Prostate gland (tissue), 2 donors: ENCODE results near the gene LSM12. TPM values are rescaled to one million over a fixed set of nuclear protein-coding genes. Genes with fewer than 3 reads are reported as not detected.
"Not testable (repeated sequence)": the region's sequence is repeated elsewhere in the genome, so short reads cannot be mapped to it uniquely, and the experiment has no call there.

ENCODE experiments used
- DNase-seq: peaks from one replicate; pipeline ENCODE4 v3.0.0-alpha.2; 2019; ENCODE audit warnings: low spot score
- H3K27ac ChIP-seq, 2 donors: fragments of 200-600 bp; sonication (generic); 2 replicates each; pipeline ENCODE4 v1.5.1; 2017 to 2019
- H3K27me3 ChIP-seq: fragments of 200-600 bp; sonication (generic); replicated peaks from 2 replicates; pipeline ENCODE4 v1.5.1; 2019; ENCODE audit not compliant: insufficient read depth
- H3K36me3 ChIP-seq, 2 donors: fragments of 200-600 bp; sonication (generic); 1 replicate in 1 of 2; 2 replicates in 1 of 2; pipeline versions ENCODE4 v1.5.1 to v1.8.1; 2017 to 2019
- H3K4me1 ChIP-seq: fragments of 200-600 bp; sonication (generic); replicated peaks from 2 replicates; pipeline ENCODE4 v1.5.1; 2019
- H3K4me3 ChIP-seq, 2 donors: fragments of 200-600 bp; sonication (generic); 2 replicates each; pipeline ENCODE4 v1.5.1; 2017 to 2019
- H3K9me3 ChIP-seq: fragments of 200-600 bp; sonication (generic); 2 replicates; pipeline ENCODE4 v1.5.1; 2017
- POLR2A ChIP-seq: fragments of 450-650 bp; IDR thresholded peaks from one replicate; pipeline ENCODE4 v1.6.1; 2016; ENCODE audit warnings: antibody characterized with exemption, mild to moderate bottlenecking
- POLR2AphosphoS5 ChIP-seq: sonication (generic); formaldehyde crosslinking; IDR thresholded peaks from one replicate; pipeline ENCODE4 v1.6.1; 2017; ENCODE audit warnings: antibody characterized with exemption
- WGBS: methylation state at CpG from one replicate; pipeline ENCODE4 v1.1.5; 2018; 5-methylcytosine and 5-hydroxymethylcytosine counted together
- intact Hi-C: fragments of 100-400 bp; cut with DNase I; formaldehyde crosslinking; loops from one replicate; pipeline ENCODE4 v1.14.2; 2022
- total RNA-seq, 2 donors: library from RNA; depleted of rRNA; stranded (reverse); fragments of >200 nt; gene quantifications; one replicate each; pipeline ENCODE4 v1.1.0, GENCODE V29; 2016
- TF ChIP-seq, protein P1 (sequence below), 4 experiments: fragments of 200-600 bp in 2 of 4; fragments of 450-650 bp in 2 of 4; sonication (generic) in 2 of 4; IDR thresholded peaks; 1 replicate in 3 of 4; 2 replicates in 1 of 4; pipeline ENCODE4 v1.5.1; 2016 to 2019; ENCODE audit warnings: antibody characterized with exemption in 4 of 4, mild to moderate bottlenecking in 2 of 4, moderate library complexity in 2 of 4

LSM12 gene
- total RNA-seq, 2 donors from 2014 or later: 30.0 to 45.2 TPM

DNA sequence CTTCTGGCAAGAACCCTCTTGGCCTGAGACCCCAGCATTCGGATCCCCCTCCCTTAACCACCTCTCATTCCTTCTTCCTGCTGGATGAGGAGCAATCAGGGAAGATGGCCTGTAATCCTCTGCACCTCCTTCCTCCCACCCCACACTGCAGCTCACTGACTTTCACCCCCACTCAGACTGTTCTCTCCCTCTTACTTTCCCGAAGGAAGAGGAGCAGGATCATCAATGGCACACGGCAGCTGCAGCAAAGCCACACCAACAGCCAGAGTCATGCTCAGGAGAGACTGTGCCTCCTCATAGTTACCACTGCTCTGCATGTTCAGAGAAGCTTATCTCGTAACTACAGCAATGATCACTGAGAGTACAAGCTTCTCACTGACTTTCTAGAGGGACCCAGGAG is 41.6 kb downstream of the LSM12 start:
- Histone ChIP-seq H3K27ac (no peak overlapping the region), H3K36me3 (no peaks in the 10 kb centered on the region), H3K27me3 (no peaks in the 10 kb centered on the region), H3K4me1 (no peaks in the 10 kb centered on the region), H3K9me3 (no peaks in the 10 kb centered on the region), H3K4me3 (no peak overlapping the region)
- TF ChIP-seq POLR2AphosphoS5: no peak
- TF ChIP-seq, protein P1, sequence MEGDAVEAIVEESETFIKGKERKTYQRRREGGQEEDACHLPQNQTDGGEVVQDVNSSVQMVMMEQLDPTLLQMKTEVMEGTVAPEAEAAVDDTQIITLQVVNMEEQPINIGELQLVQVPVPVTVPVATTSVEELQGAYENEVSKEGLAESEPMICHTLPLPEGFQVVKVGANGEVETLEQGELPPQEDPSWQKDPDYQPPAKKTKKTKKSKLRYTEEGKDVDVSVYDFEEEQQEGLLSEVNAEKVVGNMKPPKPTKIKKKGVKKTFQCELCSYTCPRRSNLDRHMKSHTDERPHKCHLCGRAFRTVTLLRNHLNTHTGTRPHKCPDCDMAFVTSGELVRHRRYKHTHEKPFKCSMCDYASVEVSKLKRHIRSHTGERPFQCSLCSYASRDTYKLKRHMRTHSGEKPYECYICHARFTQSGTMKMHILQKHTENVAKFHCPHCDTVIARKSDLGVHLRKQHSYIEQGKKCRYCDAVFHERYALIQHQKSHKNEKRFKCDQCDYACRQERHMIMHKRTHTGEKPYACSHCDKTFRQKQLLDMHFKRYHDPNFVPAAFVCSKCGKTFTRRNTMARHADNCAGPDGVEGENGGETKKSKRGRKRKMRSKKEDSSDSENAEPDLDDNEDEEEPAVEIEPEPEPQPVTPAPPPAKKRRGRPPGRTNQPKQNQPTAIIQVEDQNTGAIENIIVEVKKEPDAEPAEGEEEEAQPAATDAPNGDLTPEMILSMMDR (IDR thresholded peaks at IDR 0.05): no peak
- no peak for TF ChIP-seq POLR2A
- intact Hi-C loops: no loop called here
- 82% methylated on average over 4 of the region's 4 CpGs for WGBS
- no peak for DNase-seq

DNA sequence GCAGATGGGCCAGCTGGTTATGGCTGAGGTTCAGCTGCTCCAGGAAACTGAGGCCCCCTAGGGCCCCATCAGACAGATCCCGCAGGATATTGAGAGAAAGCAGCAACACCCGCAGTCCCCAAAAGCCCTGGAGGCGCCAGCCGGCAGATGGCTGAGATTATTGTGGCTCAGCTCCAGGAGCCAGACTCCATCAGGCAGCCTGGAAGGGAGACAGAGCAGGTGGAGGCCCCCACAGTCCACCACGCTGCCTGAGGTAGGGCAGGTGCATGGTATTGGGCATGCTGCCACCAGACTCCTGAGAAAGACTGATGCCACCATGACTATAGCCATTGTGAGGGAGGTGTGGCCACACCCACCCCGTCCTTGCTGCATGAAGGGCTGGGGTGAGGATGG is 42.2 kb downstream of the LSM12 start:
- 60% methylated on average over 6 of the region's 6 CpGs for WGBS
- Histone ChIP-seq H3K27me3 (no peaks in the 10 kb centered on the region), H3K36me3 (no peaks in the 10 kb centered on the region), H3K4me1 (no peaks in the 10 kb centered on the region), H3K27ac (no peak overlapping the region), H3K4me3 (no peak overlapping the region), H3K9me3 (no peaks in the 10 kb centered on the region)
- TF ChIP-seq, protein P1 (IDR thresholded peaks at IDR 0.05): no peak
- TF ChIP-seq POLR2AphosphoS5 (no peak), POLR2A (no peak)
- DNase-seq: no peak
- intact Hi-C loops: no loop called here

DNA sequence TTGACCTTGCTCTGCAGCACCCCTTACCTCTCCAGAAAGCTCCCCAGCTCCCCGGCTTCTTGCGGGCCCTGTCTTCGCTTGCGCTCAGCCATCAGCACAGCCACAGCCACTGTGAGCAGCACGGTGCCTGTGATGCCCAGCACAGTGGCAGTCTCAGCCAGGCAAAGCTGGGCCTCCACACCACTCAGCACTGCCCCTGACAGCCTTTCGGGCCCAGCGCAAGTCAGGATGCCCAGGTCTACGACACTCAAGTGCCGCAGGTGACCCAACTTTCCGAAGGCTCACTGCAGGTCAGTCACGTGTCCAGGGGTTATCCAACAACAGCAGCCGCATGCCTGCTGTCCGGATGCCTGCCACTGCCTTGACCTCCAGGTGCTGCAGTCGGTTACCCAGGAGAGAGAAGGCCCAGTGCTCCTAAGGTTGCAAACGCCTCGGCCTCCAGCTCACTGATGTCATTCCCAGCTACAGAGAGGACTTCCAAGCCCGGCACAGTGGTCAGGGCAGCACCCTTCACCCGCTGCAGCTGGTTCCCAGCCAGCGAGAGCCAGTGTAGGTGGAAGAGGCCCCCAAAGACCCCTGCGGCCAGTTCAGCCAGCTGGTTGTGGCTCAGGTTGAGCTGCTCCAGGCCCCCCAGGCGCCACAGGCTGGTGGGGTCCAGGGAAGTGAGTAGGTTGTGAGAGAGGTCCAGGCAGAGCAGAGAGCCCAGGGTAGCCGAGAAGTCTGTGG is 42.8 kb downstream of the LSM12 start:
- H3K4me3 ChIP-seq: no peak overlapping the region
- TF ChIP-seq, protein P1 (IDR thresholded peaks at IDR 0.05): no peak
- no peak for TF ChIP-seq POLR2AphosphoS5
- no peak for TF ChIP-seq POLR2A
- H3K4me1 ChIP-seq: no peaks in the 10 kb centered on the region
- DNase-seq: no peak
- H3K36me3 ChIP-seq: no peaks in the 10 kb centered on the region
- no peaks in the 10 kb centered on the region for H3K27me3 ChIP-seq
- intact Hi-C loops: no loop called here
- H3K9me3 ChIP-seq: no peaks in the 10 kb centered on the region
- 93% methylated on average over 17 of the region's 22 CpGs for WGBS
- H3K27ac ChIP-seq: no peak overlapping the region

DNA sequence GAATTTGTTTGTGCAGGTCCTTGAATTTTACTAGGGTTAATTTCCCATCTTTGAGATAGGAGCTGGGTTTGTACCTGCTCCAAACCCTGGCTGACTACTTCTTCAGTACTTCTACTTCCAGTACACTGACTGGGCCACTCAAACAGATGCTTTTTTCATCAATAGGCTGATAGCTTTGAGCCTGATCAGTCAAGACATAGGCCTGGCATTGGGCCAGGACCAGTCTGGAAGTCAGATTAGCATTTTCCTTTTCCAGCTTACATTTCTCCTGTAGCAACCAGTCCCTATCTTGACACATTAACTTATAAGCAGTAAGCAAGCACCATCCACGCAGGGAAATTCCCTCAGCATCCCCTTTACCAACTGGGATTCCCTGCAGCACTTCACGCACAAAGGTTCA is 44.2 kb downstream of the LSM12 start:
- Histone ChIP-seq H3K9me3 (no peaks in the 10 kb centered on the region), H3K27ac (no peak overlapping the region), H3K4me1 (no peaks in the 10 kb centered on the region), H3K36me3 (no peaks in the 10 kb centered on the region), H3K4me3 (no peak overlapping the region), H3K27me3 (no peaks in the 10 kb centered on the region)
- WGBS: 97% methylated on average over 2 of the region's 2 CpGs
- no peak for DNase-seq
- TF ChIP-seq POLR2AphosphoS5 (no peak), POLR2A (no peak)
- TF ChIP-seq, protein P1 (IDR thresholded peaks at IDR 0.05): no peak
- intact Hi-C loops: no loop called here

DNA sequence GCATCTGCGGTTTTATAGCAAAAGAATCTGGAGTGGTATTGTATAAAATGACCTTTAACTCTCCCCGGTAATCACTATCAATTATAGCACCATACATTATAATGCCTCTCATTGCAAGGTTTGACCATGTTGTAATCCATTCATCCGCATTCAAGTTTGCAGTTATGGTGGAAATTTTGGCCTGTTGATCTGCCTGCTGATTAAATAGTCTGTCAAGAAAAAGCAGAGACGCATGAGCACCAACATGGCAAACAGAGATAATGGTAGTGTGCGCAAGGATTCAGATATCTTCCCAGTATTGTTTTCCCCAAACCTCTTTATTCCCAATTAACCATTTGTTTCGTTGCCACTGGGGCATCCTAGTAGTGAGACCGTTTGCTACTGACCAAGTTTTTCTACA is 45.2 kb downstream of the LSM12 start:
- H3K36me3 ChIP-seq, intact Hi-C loops, H3K27me3 ChIP-seq, H3K9me3 ChIP-seq, H3K4me1 ChIP-seq, H3K27ac ChIP-seq, H3K4me3 ChIP-seq, DNase-seq: not testable (repeated sequence)
- 92% methylated on average over 7 of the region's 7 CpGs for whole genome bisulfite sequencing
